HepG2 (cell line): ENCODE data around the gene HES7. TPM values are rescaled to one million over a fixed set of nuclear protein-coding genes. Genes with fewer than 3 reads are reported as not detected.

Experiments
- HMGXB4 ChIP-seq, 2 experiments: sonication (generic) in 1 of 2; formaldehyde crosslinking in 1 of 2; IDR thresholded peaks; 2 replicates each; pipeline versions ENCODE4 v1.4.0 to v1.6.1; 2018 to 2020; ENCODE audit warnings: missing genetic modification reagents in 2 of 2, borderline replicate concordance in 1 of 2, low read depth in 1 of 2, mild to moderate bottlenecking in 1 of 2, missing biosample characterization in 1 of 2
- KDM2A ChIP-seq: sonication (generic); formaldehyde crosslinking; IDR thresholded peaks from 2 replicates; pipeline ENCODE4 v1.4.0; 2020; ENCODE audit warnings: low read depth, missing genetic modification reagents, borderline replicate concordance
- KDM5A ChIP-seq: fragments of 200-600 bp; sonication (generic); IDR thresholded peaks from 2 replicates; pipeline ENCODE4 v1.7.0; 2018; ENCODE audit warnings: antibody characterized with exemption, mild to moderate bottlenecking, low read length, borderline replicate concordance
- MYC ChIP-seq: sonication (generic); formaldehyde crosslinking; IDR thresholded peaks from 2 replicates; pipeline ENCODE4 v1.9.0; 2021; ENCODE audit warnings: missing genetic modification reagents, borderline replicate concordance
- PCBP2 ChIP-seq: fragments of 200-400 bp; formaldehyde crosslinking; optimal IDR thresholded peaks from 2 replicates; pipeline ENCODE3; 2018; ENCODE audit warnings: low read length, low read depth; ENCODE audit not compliant: poor library complexity, severe bottlenecking
- PHF5A ChIP-seq: IDR thresholded peaks from one replicate; pipeline ENCODE4 v1.6.1; 2018; ENCODE audit warnings: low read depth, missing genetic modification reagents; ENCODE audit not compliant: unreplicated experiment
- RAD21 ChIP-seq: fragments of 450-650 bp; formaldehyde crosslinking; IDR thresholded peaks from 2 replicates; pipeline ENCODE4 v1.5.0; 2020; ENCODE audit warnings: mild to moderate bottlenecking
- STAG1 ChIP-seq: sonication (generic); formaldehyde crosslinking; IDR thresholded peaks from 2 replicates; pipeline ENCODE4 v1.4.0; 2020; ENCODE audit warnings: missing genetic modification reagents
- TBX2 ChIP-seq: sonication (generic); formaldehyde crosslinking; IDR thresholded peaks from 2 replicates; pipeline ENCODE4 v1.5.0; 2020; ENCODE audit warnings: missing genetic modification reagents, mild to moderate bottlenecking, borderline replicate concordance
- ZBTB1 ChIP-seq: sonication (generic); formaldehyde crosslinking; IDR thresholded peaks from 2 replicates; pipeline ENCODE4 v1.4.0; 2020; ENCODE audit warnings: missing genetic modification reagents, borderline replicate concordance
- ZBTB21 ChIP-seq: sonication (generic); formaldehyde crosslinking; IDR thresholded peaks from 2 replicates; pipeline ENCODE4 v1.4.0; 2020; ENCODE audit warnings: missing genetic modification reagents
- ZIK1 ChIP-seq: sonication (generic); formaldehyde crosslinking; IDR thresholded peaks from 2 replicates; pipeline ENCODE4 v1.5.0; 2020; ENCODE audit warnings: mild to moderate bottlenecking, low read depth, missing genetic modification reagents, borderline replicate concordance
- ZNF333 ChIP-seq: sonication (generic); formaldehyde crosslinking; IDR thresholded peaks from 2 replicates; pipeline ENCODE4 v1.4.0; 2020; ENCODE audit warnings: mild to moderate bottlenecking, missing genetic modification reagents, borderline replicate concordance
- ZNF687 ChIP-seq: sonication (generic); formaldehyde crosslinking; IDR thresholded peaks from 2 replicates; pipeline ENCODE4 v1.5.1; 2020; ENCODE audit warnings: mild to moderate bottlenecking, missing genetic modification reagents, moderate library complexity
- ZNF839 ChIP-seq: sonication (generic); formaldehyde crosslinking; IDR thresholded peaks from 2 replicates; pipeline ENCODE4 v1.4.0; 2020; ENCODE audit warnings: missing genetic modification reagents, mild to moderate bottlenecking, borderline replicate concordance
- polyA plus RNA-seq, 8 experiments: library from polyadenylated mRNA; depleted of rRNA in 3 of 8; stranded (reverse) in 7 of 8; unstranded in 1 of 8; fragments of >200 nt; fragmentation: Illumina TruSeq in 4 of 8; extraction: Trizol in 4 of 8; gene quantifications; 2 replicates each; pipeline versions ENCODE4 v1.2.1 to v1.2.3, GENCODE V29; 2011 to 2016; ENCODE audit warnings: low read depth in 4 of 8, missing spikeins in 1 of 8, mixed read lengths in 1 of 8; ENCODE audit not compliant: insufficient read depth in 1 of 8
- total RNA-seq, 5 experiments: library from RNA; depleted of rRNA; stranded (reverse); fragments of >200 nt; fragmentation: Illumina TruSeq; extraction: Trizol; gene quantifications; 2 replicates each; pipeline ENCODE4 v1.2.3, GENCODE V29; 2016; ENCODE audit warnings: low read depth in 1 of 5

Gene HES7
- total and polyA plus RNA-seq, 2 of the 13 experiments (the other 11 are each of a cell fraction or from before 2014, with no cell fraction given) = not detected

GRCh38 chr17:8073627-8074484 lies 50.0 kb downstream of the HES7 start (continued):
- TF ChIP-seq ZNF687 (CRISPR knock-in tag) (peak; percentile 32; the same call in 1 of the 2 replicates), ZNF839 (CRISPR knock-in tag) (0 out of 2 replicates have a peak, but pooled peaks have one; percentile 22), ZIK1 (CRISPR knock-in tag) (no peak), MYC (CRISPR knock-in tag) (no peak), PHF5A (CRISPR knock-in tag) (no peak), HMGXB4 (CRISPR knock-in tag; IDR thresholded peaks at IDR 0.05; ENCODE audit: borderline replicate concordance in 1 of 2, low read depth in 1 of 2) (peak in 1 of 2 experiments; percentile 23; a peak in 1 of 4 replicates), KDM5A (no peak), ZBTB1 (no peak), ZBTB21 (CRISPR knock-in tag) (no peak), ZNF333 (CRISPR knock-in tag) (no peak), PCBP2 (no peak), KDM2A (CRISPR knock-in tag) (peak; percentile 93), RAD21 (CRISPR knock-in tag) (0 out of 2 replicates have a peak, but pooled peaks have one; percentile 40), STAG1 (CRISPR knock-in tag) (peak; percentile 40; the same call in 1 of the 2 replicates), TBX2 (0 out of 2 replicates have a peak, but pooled peaks have one; percentile 21)
